ENCODE results near the gene ADGRL3.

The ADGRL3 gene

GRCh38 chr4:61922766-61923165 is 722.6 kb downstream of the ADGRL3 start:
- Histone ChIP-seq H3K4me3 (ENCODE audit: low read depth, low read length) (no peak overlapping the region), H3K36me3 (ENCODE audit: control insufficient read depth in 2 of 2, insufficient read depth in 1 of 2, low read length in 2 of 2) (no peaks in the 10 kb centered on the region), H3K27ac (ENCODE audit: extremely low read depth, low read depth, low read length) (no peak overlapping the region), H3K4me1 (ENCODE audit: control insufficient read depth, insufficient read depth, low read length) (peaks cover 2% of the 10 kb centered on the region), H3K9me3 (ENCODE audit: control insufficient read depth, insufficient read depth, low read depth, low read length) (no peaks in the 10 kb centered on the region)
- CTCF ChIA-PET, result no interaction called here
- POLR2A ChIA-PET, result no interaction called here
- no peak for TF ChIP-seq ZNF112 (tag by site-specific recombination; IDR thresholded peaks at IDR 0.05)
- TF ChIP-seq AEBP2 (tag by site-specific recombination; IDR thresholded peaks at IDR 0.05; ENCODE audit: borderline replicate concordance), result no peak
- no peak for TF ChIP-seq ZNF785 (tag by site-specific recombination; IDR thresholded peaks at IDR 0.05)
- no peak for TF ChIP-seq GLI2 (tag by site-specific recombination; IDR thresholded peaks at IDR 0.05; ENCODE audit: borderline replicate concordance, low read depth)
- no peak for TF ChIP-seq ZNF704 (tag by site-specific recombination; IDR thresholded peaks at IDR 0.05)
- no peak for TF ChIP-seq KLF17 (tag by site-specific recombination; IDR thresholded peaks at IDR 0.05)
- TF ChIP-seq ZBTB6 (tag by site-specific recombination; IDR thresholded peaks at IDR 0.05), result no peak
- no peak for TF ChIP-seq ATF2 (tag by site-specific recombination; IDR thresholded peaks at IDR 0.05; ENCODE audit: low read depth)
- TF ChIP-seq ZNF701 (tag by site-specific recombination; IDR thresholded peaks at IDR 0.05), result no peak
- TF ChIP-seq TSHZ1 (tag by site-specific recombination; IDR thresholded peaks at IDR 0.05; ENCODE audit: borderline replicate concordance), result no peak
- TF ChIP-seq ZNF366 (tag by site-specific recombination; conservative IDR thresholded peaks at IDR 0.05), result no peak
- TF ChIP-seq ZNF692 (tag by site-specific recombination; IDR thresholded peaks at IDR 0.05), result no peak

- Histone ChIP-seq H3K36me3 (ENCODE audit: control insufficient read depth in 2 of 2, insufficient read depth in 1 of 2, low read length in 2 of 2) (no peaks in the 10 kb centered on the region), H3K9me3 (ENCODE audit: control insufficient read depth, insufficient read depth, low read depth, low read length) (no peaks in the 10 kb centered on the region), H3K4me3 (ENCODE audit: low read depth, low read length) (no peak overlapping the region), H3K27ac (ENCODE audit: extremely low read depth, low read depth, low read length) (no peak overlapping the region), H3K4me1 (ENCODE audit: control insufficient read depth, insufficient read depth, low read length) (peaks cover 2% of the 10 kb centered on the region)
- ChIA-PET POLR2A (no interaction called here), CTCF (interaction anchor here (1.4 kb wide), 1 partner anchor 13 kb away, joined by 3 read pairs; no protein-coding TSS in a partner anchor)
- TF ChIP-seq ATF2 (tag by site-specific recombination; IDR thresholded peaks at IDR 0.05; ENCODE audit: low read depth) (no peak), PRDM6 (tag by site-specific recombination; IDR thresholded peaks at IDR 0.05) (no peak), ZNF114 (tag by site-specific recombination; IDR thresholded peaks at IDR 0.05) (no peak), ZNF792 (tag by site-specific recombination; IDR thresholded peaks at IDR 0.05) (no peak), BCL6B (tag by site-specific recombination; IDR thresholded peaks at IDR 0.05) (no peak), ZNF112 (tag by site-specific recombination; IDR thresholded peaks at IDR 0.05) (no peak), ZNF76 (tag by site-specific recombination; IDR thresholded peaks at IDR 0.05; ENCODE audit: borderline replicate concordance, low read depth) (no peak)
Measured at GRCh38 chr4:61923179-61923578, 723.1 kb downstream of the ADGRL3 start.

Measured in HEK293 (cell line).